GM23338 (cell line): Measurements from ENCODE around the gene PPP1R3F. TPM values are rescaled to one million over a fixed set of nuclear protein-coding genes. Genes with fewer than 3 reads are reported as not detected.

Experiments
- ATAC-seq: fragments of 200-7000 bp; cut with Tn5 transposase; 3 replicates; pipeline ENCODE4 v1.9.1; 2020
- DNase-seq: peaks from one replicate; pipeline ENCODE4 v3.0.0-alpha.2; 2015; ENCODE audit warnings: low spot score
- H2AFZ ChIP-seq: fragments of 200-600 bp; sonication (generic); 2 replicates; pipeline ENCODE4 v1.8.0; 2016; ENCODE audit warnings: antibody characterized with exemption, mild to moderate bottlenecking, moderate library complexity
- H3F3A ChIP-seq: fragments of 200-600 bp; sonication (generic); replicated peaks from 2 replicates; pipeline ENCODE4 v1.8.0; 2017; ENCODE audit warnings: antibody characterized with exemption, mixed run types, low read depth
- H3K27ac ChIP-seq: fragments of 200-600 bp; sonication (generic); 2 replicates; pipeline ENCODE4 v1.6.1; 2016; ENCODE audit warnings: low read depth
- H3K27me3 ChIP-seq: fragments of 200-600 bp; sonication (generic); 2 replicates; pipeline ENCODE4 v1.8.0; 2016; ENCODE audit warnings: mild to moderate bottlenecking, mixed run types, moderate library complexity; ENCODE audit not compliant: insufficient read depth
- H3K36me3 ChIP-seq: fragments of 200-600 bp; sonication (generic); 2 replicates; pipeline ENCODE4 v1.8.0; 2016; ENCODE audit warnings: mild to moderate bottlenecking; ENCODE audit not compliant: insufficient read depth
- H3K4me1 ChIP-seq: fragments of 200-600 bp; sonication (generic); 2 replicates; pipeline ENCODE4 v1.8.0; 2016; ENCODE audit warnings: mild to moderate bottlenecking, moderate library complexity; ENCODE audit not compliant: insufficient read depth
- H3K4me2 ChIP-seq: fragments of 200-600 bp; sonication (generic); 2 replicates; pipeline ENCODE4 v1.7.1; 2017; ENCODE audit warnings: mixed run types
- H3K4me3 ChIP-seq: fragments of 200-600 bp; sonication (generic); 2 replicates; pipeline ENCODE4 v1.6.1; 2016; ENCODE audit warnings: mixed run types
- H3K79me2 ChIP-seq: fragments of 200-600 bp; sonication (generic); replicated peaks from 2 replicates; pipeline ENCODE4 v1.8.0; 2017; ENCODE audit warnings: mild to moderate bottlenecking; ENCODE audit not compliant: insufficient read depth
- H3K9me2 ChIP-seq: fragments of 200-600 bp; sonication (generic); 2 replicates; pipeline ENCODE4 v1.8.0; 2017; ENCODE audit not compliant: insufficient read depth
- H4K20me1 ChIP-seq: fragments of 200-600 bp; sonication (generic); replicated peaks from 2 replicates; pipeline ENCODE4 v1.8.0; 2017; ENCODE audit warnings: mild to moderate bottlenecking; ENCODE audit not compliant: insufficient read depth
- H3K27ac Mint-ChIP-seq: 2 replicates; pipeline ENCODE4 v1.8.0; 2020; ENCODE audit warnings: inconsistent platforms, mild to moderate bottlenecking, moderate library complexity, mixed read lengths
- H3K27me3 Mint-ChIP-seq: 3 replicates; pipeline ENCODE4 v1.8.0; 2022; ENCODE audit warnings: low read depth, mild to moderate bottlenecking, moderate library complexity, mixed read lengths, inconsistent platforms; ENCODE audit not compliant: insufficient read depth, poor library complexity
- H3K36me3 Mint-ChIP-seq: 3 replicates; pipeline ENCODE4 v1.8.0; 2021; ENCODE audit warnings: low read depth, mild to moderate bottlenecking, inconsistent platforms, moderate library complexity, mixed read lengths
- H3K4me1 Mint-ChIP-seq: 3 replicates; pipeline ENCODE4 v1.8.0; 2020; ENCODE audit warnings: mild to moderate bottlenecking, inconsistent platforms, mixed read lengths
- H3K4me3 Mint-ChIP-seq: 3 replicates; pipeline ENCODE4 v1.8.0; 2021; ENCODE audit warnings: moderate library complexity, mild to moderate bottlenecking, inconsistent platforms, mixed read lengths
- H3K9me3 Mint-ChIP-seq: 3 replicates; pipeline ENCODE4 v1.8.0; 2020; ENCODE audit warnings: moderate library complexity, mild to moderate bottlenecking, inconsistent platforms, mixed read lengths
- CTCF ChIP-seq, 2 experiments: fragments of 200-600 bp in 1 of 2; sonication (generic) in 1 of 2; conservative IDR thresholded peaks; 2 replicates each; pipeline versions ENCODE4 v1.5.1 to v1.6.1; 2016 to 2017; ENCODE audit warnings: antibody characterized with exemption in 2 of 2, low read depth in 2 of 2, mild to moderate bottlenecking in 2 of 2, moderate library complexity in 1 of 2
- JUNB ChIP-seq: IDR thresholded peaks from one replicate; pipeline ENCODE4 v1.6.1; 2016; ENCODE audit warnings: antibody characterized with exemption; ENCODE audit not compliant: unreplicated experiment
- NANOG ChIP-seq: IDR thresholded peaks from 2 replicates; pipeline ENCODE4 v1.6.1; 2016; ENCODE audit warnings: antibody characterized with exemption, borderline replicate concordance
- POLR2AphosphoS5 ChIP-seq: IDR thresholded peaks from 2 replicates; pipeline ENCODE4 v1.6.1; 2016; ENCODE audit warnings: antibody characterized with exemption, low read depth
- ZNF331 ChIP-seq: fragments of 250-450 bp; sonication (Bioruptor Pico); IDR thresholded peaks from 2 replicates; pipeline ENCODE4 v1.5.0; 2020; ENCODE audit warnings: low read depth, mild to moderate bottlenecking, moderate library complexity
- ZNF462 ChIP-seq: fragments of 250-450 bp; sonication (Bioruptor Pico); IDR thresholded peaks from 2 replicates; pipeline ENCODE4 v1.5.0; 2020; ENCODE audit warnings: mild to moderate bottlenecking, moderate library complexity
- polyA plus RNA-seq: library from polyadenylated mRNA; unstranded; fragments of >200 nt; fragmentation: Nextera tagmentation; extraction: Ambion mirVana; gene quantifications from 2 replicates; pipeline ENCODE4 v1.2.1, GENCODE V29; 2016
- total RNA-seq: library from RNA; depleted of rRNA; stranded (reverse); fragments of >200 nt; shearing (Covaris generic); gene quantifications from 2 replicates; pipeline ENCODE4 v1.2.3, GENCODE V29; 2014
- TF ChIP-seq, protein P1 (sequence below): IDR thresholded peaks from one replicate; pipeline ENCODE4 v1.6.1; 2018; ENCODE audit warnings: antibody characterized with exemption; ENCODE audit not compliant: unreplicated experiment
- TF ChIP-seq, protein P2 (sequence below): IDR thresholded peaks from 2 replicates; pipeline ENCODE4 v1.6.1; 2016; ENCODE audit warnings: antibody characterized with exemption

PPP1R3F gene
- total and polyA plus RNA-seq, 2 experiments from 2014 or later: 3.1 to 11.3 TPM

DNA sequence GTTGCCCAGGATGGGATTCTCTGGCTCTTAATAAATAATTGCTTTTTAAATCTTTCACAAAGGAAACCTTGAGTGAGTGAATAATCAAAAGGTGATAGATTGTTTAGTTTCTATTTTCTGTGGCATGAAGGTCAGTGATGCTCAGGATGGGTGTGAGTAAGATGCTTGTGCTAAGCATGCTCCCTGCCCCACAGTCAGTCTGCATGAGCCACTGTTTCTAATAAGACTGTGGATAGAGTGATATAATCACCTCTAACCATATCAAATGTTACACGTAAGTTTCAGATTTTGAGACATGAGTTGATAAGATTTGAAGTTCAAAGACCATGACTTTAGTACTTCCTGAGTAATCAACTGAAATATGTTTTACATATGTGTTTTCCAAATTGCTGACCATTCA, 31.1 kb downstream of the PPP1R3F start (continued):
- TF ChIP-seq, protein P1, sequence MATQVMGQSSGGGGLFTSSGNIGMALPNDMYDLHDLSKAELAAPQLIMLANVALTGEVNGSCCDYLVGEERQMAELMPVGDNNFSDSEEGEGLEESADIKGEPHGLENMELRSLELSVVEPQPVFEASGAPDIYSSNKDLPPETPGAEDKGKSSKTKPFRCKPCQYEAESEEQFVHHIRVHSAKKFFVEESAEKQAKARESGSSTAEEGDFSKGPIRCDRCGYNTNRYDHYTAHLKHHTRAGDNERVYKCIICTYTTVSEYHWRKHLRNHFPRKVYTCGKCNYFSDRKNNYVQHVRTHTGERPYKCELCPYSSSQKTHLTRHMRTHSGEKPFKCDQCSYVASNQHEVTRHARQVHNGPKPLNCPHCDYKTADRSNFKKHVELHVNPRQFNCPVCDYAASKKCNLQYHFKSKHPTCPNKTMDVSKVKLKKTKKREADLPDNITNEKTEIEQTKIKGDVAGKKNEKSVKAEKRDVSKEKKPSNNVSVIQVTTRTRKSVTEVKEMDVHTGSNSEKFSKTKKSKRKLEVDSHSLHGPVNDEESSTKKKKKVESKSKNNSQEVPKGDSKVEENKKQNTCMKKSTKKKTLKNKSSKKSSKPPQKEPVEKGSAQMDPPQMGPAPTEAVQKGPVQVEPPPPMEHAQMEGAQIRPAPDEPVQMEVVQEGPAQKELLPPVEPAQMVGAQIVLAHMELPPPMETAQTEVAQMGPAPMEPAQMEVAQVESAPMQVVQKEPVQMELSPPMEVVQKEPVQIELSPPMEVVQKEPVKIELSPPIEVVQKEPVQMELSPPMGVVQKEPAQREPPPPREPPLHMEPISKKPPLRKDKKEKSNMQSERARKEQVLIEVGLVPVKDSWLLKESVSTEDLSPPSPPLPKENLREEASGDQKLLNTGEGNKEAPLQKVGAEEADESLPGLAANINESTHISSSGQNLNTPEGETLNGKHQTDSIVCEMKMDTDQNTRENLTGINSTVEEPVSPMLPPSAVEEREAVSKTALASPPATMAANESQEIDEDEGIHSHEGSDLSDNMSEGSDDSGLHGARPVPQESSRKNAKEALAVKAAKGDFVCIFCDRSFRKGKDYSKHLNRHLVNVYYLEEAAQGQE: no peak
- TF ChIP-seq ZNF331 (CRISPR knock-in tag): no peak

- Mint-ChIP-seq H3K4me1 (peaks cover 18% of the 10 kb centered on the region), H3K4me3 (no peak within 1 kb of the TSS), H3K27ac (no peak within 1 kb of the TSS)
- no peak for TF ChIP-seq CTCF (conservative IDR thresholded peaks at IDR 0.05; ENCODE audit: low read depth in 2 of 2)
- no peak for TF ChIP-seq NANOG
- no peak for TF ChIP-seq POLR2AphosphoS5
- TF ChIP-seq, protein P1: no peak
- no peak for TF ChIP-seq JUNB
- TF ChIP-seq, protein P2, sequence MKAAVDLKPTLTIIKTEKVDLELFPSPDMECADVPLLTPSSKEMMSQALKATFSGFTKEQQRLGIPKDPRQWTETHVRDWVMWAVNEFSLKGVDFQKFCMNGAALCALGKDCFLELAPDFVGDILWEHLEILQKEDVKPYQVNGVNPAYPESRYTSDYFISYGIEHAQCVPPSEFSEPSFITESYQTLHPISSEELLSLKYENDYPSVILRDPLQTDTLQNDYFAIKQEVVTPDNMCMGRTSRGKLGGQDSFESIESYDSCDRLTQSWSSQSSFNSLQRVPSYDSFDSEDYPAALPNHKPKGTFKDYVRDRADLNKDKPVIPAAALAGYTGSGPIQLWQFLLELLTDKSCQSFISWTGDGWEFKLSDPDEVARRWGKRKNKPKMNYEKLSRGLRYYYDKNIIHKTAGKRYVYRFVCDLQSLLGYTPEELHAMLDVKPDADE: no peak
- TF ChIP-seq ZNF331 (CRISPR knock-in tag): no peak
- no peak for TF ChIP-seq ZNF462 (CRISPR knock-in tag)
These were observed 33.8 kb downstream of the PPP1R3F start, which contains the start of gene GAGE10 for GRCh38 chrX:49303346-49303745. Gene GAGE10 (plus strand): TSS chrX:49303646. CDS start chrX:49304860, 1,214 bp downstream.

More at GRCh38 chrX:49303346-49303745, 33.8 kb downstream of the PPP1R3F start, which contains the start of gene GAGE10:
- Mint-ChIP-seq H3K27me3 (peaks cover 5% of the 10 kb centered on the region), H3K36me3 (0 out of 3 replicates have a peak, but pooled peaks cover 5% of the 10 kb centered on the region), H3K9me3 (0 out of 3 replicates have a peak, but pooled peaks cover 8% of the 10 kb centered on the region)
- no peaks in the 10 kb centered on the region for H3F3A ChIP-seq
- H3K79me2 ChIP-seq: no peaks in the 10 kb centered on the region
- H4K20me1 ChIP-seq: no peaks in the 10 kb centered on the region
- no peaks in the 10 kb centered on the region for H3K9me2 ChIP-seq
- no peak within 1 kb of the TSS for H3K4me2 ChIP-seq
- no peaks in the 10 kb centered on the region for H3K36me3 ChIP-seq
- no peak within 1 kb of the TSS for H3K4me3 ChIP-seq
- DNase-seq: no peak
- H3K27me3 ChIP-seq: no peaks in the 10 kb centered on the region
- no peak for ATAC-seq
- H3K27ac ChIP-seq: no peak within 1 kb of the TSS
- H3K4me1 ChIP-seq: no peaks in the 10 kb centered on the region
- no peak within 1 kb of the TSS for H2AFZ ChIP-seq
